OCI-LY1 (cell line): ENCODE data around the gene HPCAL1.

Experiments
- H2AFZ ChIP-seq: fragments of 200-600 bp; sonication (generic), shearing (Covaris generic); 2 replicates; pipeline ENCODE4 v1.6.0; 2014; ENCODE audit warnings: antibody characterized with exemption, mild to moderate bottlenecking, low read length
- H3F3A ChIP-seq: fragments of 200-600 bp; sonication (generic), shearing (Covaris generic); 2 replicates; pipeline ENCODE4 v1.6.0; 2014; ENCODE audit warnings: mild to moderate bottlenecking, antibody characterized with exemption, low read length, moderate library complexity; ENCODE audit not compliant: insufficient read depth
- H3K27ac ChIP-seq: fragments of 200-600 bp; sonication (generic); 2 replicates; pipeline ENCODE4 v1.5.1; 2014; ENCODE audit warnings: low read length, mixed run types, mild to moderate bottlenecking, low read depth; ENCODE audit not compliant: poor library complexity, severe bottlenecking
- H3K27me3 ChIP-seq: fragments of 200-600 bp; sonication (generic); 2 replicates; pipeline ENCODE4 v1.6.0; 2014; ENCODE audit warnings: antibody characterized with exemption, mild to moderate bottlenecking, low read length, moderate library complexity; ENCODE audit not compliant: insufficient read depth
- H3K36me3 ChIP-seq: fragments of 200-600 bp; sonication (generic); 2 replicates; pipeline ENCODE4 v1.6.1; 2014; ENCODE audit warnings: mild to moderate bottlenecking, antibody characterized with exemption, low read length, moderate library complexity, mixed read lengths; ENCODE audit not compliant: insufficient read depth
- H3K4me1 ChIP-seq: fragments of 200-600 bp; sonication (generic); 2 replicates; pipeline ENCODE4 v1.5.1; 2014; ENCODE audit warnings: mild to moderate bottlenecking, low read length, moderate library complexity; ENCODE audit not compliant: insufficient read depth, severe bottlenecking
- H3K4me2 ChIP-seq: fragments of 200-600 bp; sonication (generic), shearing (Covaris generic); 2 replicates; pipeline ENCODE4 v1.6.1; 2014; ENCODE audit warnings: low read length
- H3K4me3 ChIP-seq: fragments of 200-600 bp; sonication (generic); 2 replicates; pipeline ENCODE4 v1.5.1; 2014; ENCODE audit warnings: low read length, low read depth, mild to moderate bottlenecking, mixed read lengths; ENCODE audit not compliant: poor library complexity, severe bottlenecking
- H3K79me2 ChIP-seq: fragments of 200-600 bp; shearing (Covaris generic); 2 replicates; pipeline ENCODE4 v1.6.1; 2016; ENCODE audit warnings: mixed run types, low read length, mixed read lengths; ENCODE audit not compliant: insufficient read depth
- H3K9ac ChIP-seq: fragments of 200-600 bp; sonication (generic), shearing (Covaris generic); 2 replicates; pipeline ENCODE4 v1.6.1; 2014; ENCODE audit warnings: mild to moderate bottlenecking, low read length, mixed read lengths
- H3K9me2 ChIP-seq: fragments of 200-600 bp; sonication (generic), shearing (Covaris generic); 2 replicates; pipeline ENCODE4 v1.6.1; 2014; ENCODE audit warnings: low read depth, mild to moderate bottlenecking, low read length, mixed read lengths
- H3K9me3 ChIP-seq: fragments of 200-600 bp; shearing (Covaris generic); 2 replicates; pipeline ENCODE4 v1.6.1; 2014; ENCODE audit warnings: low read length, mixed read lengths
- H4K20me1 ChIP-seq: fragments of 200-600 bp; sonication (generic), shearing (Covaris generic); 2 replicates; pipeline ENCODE4 v1.6.0; 2016; ENCODE audit warnings: mild to moderate bottlenecking, low read length; ENCODE audit not compliant: insufficient read depth
- CTCF ChIP-seq: fragments of 200-600 bp; sonication (generic), shearing (Covaris generic); IDR thresholded peaks from 2 replicates; pipeline ENCODE4 v1.5.1; 2017; ENCODE audit warnings: mild to moderate bottlenecking, antibody characterized with exemption, low read length, moderate library complexity, mixed read lengths
- EZH2 ChIP-seq: fragments of 200-600 bp; sonication (generic), shearing (Covaris generic); IDR thresholded peaks from 2 replicates; pipeline ENCODE4 v1.8.0; 2017; ENCODE audit warnings: borderline replicate concordance, mixed run types, mild to moderate bottlenecking, antibody characterized with exemption, low read length, moderate library complexity, mixed read lengths

The HPCAL1 gene

GRCh38 chr2:10322481-10322880 lies 19.8 kb downstream of the HPCAL1 start:
- Histone ChIP-seq H3K27ac (no peak overlapping the region), H3K79me2 (no peaks in the 10 kb centered on the region), H3K4me1 (no peaks in the 10 kb centered on the region), H3K9ac (no peak overlapping the region), H3K9me3 (peaks cover 2% of the 10 kb centered on the region; the same call in 1 of the 2 replicates), H3K27me3 (no peaks in the 10 kb centered on the region; the same call in 1 of the 2 replicates), H3K9me2 (no peaks in the 10 kb centered on the region), H3F3A (no peaks in the 10 kb centered on the region), H4K20me1 (no peaks in the 10 kb centered on the region), H2AFZ (no peak overlapping the region), H3K36me3 (no peaks in the 10 kb centered on the region; the same call in 1 of the 2 replicates), H3K4me3 (no peak overlapping the region), H3K4me2 (no peak overlapping the region)
- no peak for TF ChIP-seq EZH2
- TF ChIP-seq CTCF: no peak

GRCh38 chr2:10322973-10323372 lies 20.3 kb downstream of the HPCAL1 start:
- Histone ChIP-seq H4K20me1 (no peaks in the 10 kb centered on the region), H3K4me1 (no peaks in the 10 kb centered on the region), H3K9me2 (no peaks in the 10 kb centered on the region), H3F3A (no peaks in the 10 kb centered on the region), H3K9ac (no peak overlapping the region), H3K4me2 (no peak overlapping the region), H2AFZ (no peak overlapping the region), H3K36me3 (no peaks in the 10 kb centered on the region; the same call in 1 of the 2 replicates), H3K4me3 (no peak overlapping the region), H3K9me3 (peaks cover 2% of the 10 kb centered on the region; the same call in 1 of the 2 replicates), H3K27ac (no peak overlapping the region), H3K79me2 (no peaks in the 10 kb centered on the region), H3K27me3 (no peaks in the 10 kb centered on the region; the same call in 1 of the 2 replicates)
- TF ChIP-seq EZH2 (no peak), CTCF (no peak)

GRCh38 chr2:10323535-10323934 lies 20.8 kb downstream of the HPCAL1 start:
- H3K9me2 ChIP-seq: no peaks in the 10 kb centered on the region
- no peak overlapping the region for H3K4me3 ChIP-seq
- no peaks in the 10 kb centered on the region for H3K4me1 ChIP-seq
- H3K4me2 ChIP-seq: no peak overlapping the region
- no peaks in the 10 kb centered on the region for H4K20me1 ChIP-seq
- H3F3A ChIP-seq: no peaks in the 10 kb centered on the region
- no peak overlapping the region for H3K9ac ChIP-seq
- H3K9me3 ChIP-seq: peaks cover 2% of the 10 kb centered on the region; the same call in 1 of the 2 replicates
- no peak overlapping the region for H3K27ac ChIP-seq
- no peaks in the 10 kb centered on the region for H3K79me2 ChIP-seq
- H3K27me3 ChIP-seq: no peaks in the 10 kb centered on the region; the same call in 1 of the 2 replicates
- TF ChIP-seq EZH2: no peak
- no peak for TF ChIP-seq CTCF
- no peaks in the 10 kb centered on the region; the same call in 1 of the 2 replicates for H3K36me3 ChIP-seq
- no peak overlapping the region for H2AFZ ChIP-seq
